ENCODE data around the gene SHC3. TPM values are rescaled to one million over a fixed set of nuclear protein-coding genes. Genes with fewer than 3 reads are reported as not detected.

Gene SHC3
- total and polyA plus RNA-seq, 2 donors (not counting 3 experiments of a cell fraction or from before 2014, with no cell fraction given) = 1.0 to 2.0 TPM

- H3K9ac ChIP-seq (replicated peaks; ENCODE audit: extremely low read depth, insufficient read depth, low read length) = no peak overlapping the region
- no peaks in the 10 kb centered on the region for H3K36me3 ChIP-seq (ENCODE audit: control insufficient read depth in 2 of 2, extremely low read depth in 1 of 2, insufficient read depth in 2 of 2, low read length in 2 of 2)
- intact Hi-C loops (cut with micrococcal nuclease) = no loop called here
- H2AFZ ChIP-seq (ENCODE audit: low read depth, low read length) = no peak overlapping the region
- no peaks in the 10 kb centered on the region for H3K9me3 ChIP-seq (replicated peaks; ENCODE audit: control insufficient read depth, insufficient read depth, low read length)
- no peaks in the 10 kb centered on the region for H4K20me1 ChIP-seq (replicated peaks; ENCODE audit: control insufficient read depth, extremely low read depth, insufficient read depth, low read length)
- CTCF ChIA-PET = no interaction called here
- TF ChIP-seq GATA2 (IDR thresholded peaks at IDR 0.05; ENCODE audit: insufficient read depth, insufficient read length, low read depth, low read length) (no peak), FOS (IDR thresholded peaks at IDR 0.05; ENCODE audit: borderline replicate concordance, insufficient read depth, low read length) (no peak), POLR2AphosphoS5 (IDR thresholded peaks at IDR 0.05; ENCODE audit: insufficient read depth, low read depth, low read length) (no peak), EZH2 (IDR thresholded peaks at IDR 0.05; ENCODE audit: borderline replicate concordance, low read depth, low read length, severe bottlenecking) (no peak), MYC (IDR thresholded peaks at IDR 0.05; ENCODE audit: low read depth, low read length) (no peak), JUN (IDR thresholded peaks at IDR 0.05; ENCODE audit: borderline replicate concordance, insufficient read depth, insufficient read length, low read depth) (no peak), CTCF (IDR thresholded peaks at IDR 0.05; ENCODE audit: extremely low read depth in 1 of 2, insufficient read depth in 1 of 2, low read depth in 1 of 2, low read length in 2 of 2) (no peak), MAX (IDR thresholded peaks at IDR 0.05; ENCODE audit: insufficient read depth, insufficient read length) (no peak), POLR2A (IDR thresholded peaks at IDR 0.05; ENCODE audit: low read depth, low read length) (no peak)
- dilution Hi-C loops (cut with MboI; ENCODE audit: extremely low pct_ligation_motif_present, low sequenced_read_pairs) = no loop called here
- H3K27me3 ChIP-seq (ENCODE audit: control insufficient read depth in 2 of 2, insufficient read depth in 2 of 2, low read length in 2 of 2) = no peaks in the 10 kb centered on the region
- no peak overlapping the region for H3K27ac ChIP-seq (ENCODE audit: insufficient read depth, low read depth, low read length)
- H3K79me2 ChIP-seq (ENCODE audit: control insufficient read depth, insufficient read depth, low read length) = no peaks in the 10 kb centered on the region
- BruUV-seq (replicated peaks) = no TSS peak
- POLR2A ChIA-PET = no interaction called here
- no peak for FAIRE-seq
- H3K9me1 ChIP-seq (replicated peaks; ENCODE audit: control insufficient read depth, extremely low read depth, insufficient read depth, low read length) = no peaks in the 10 kb centered on the region
- H3K4me3 ChIP-seq (replicated peaks in 1 of 3; ENCODE audit: insufficient read depth in 1 of 3, low read depth in 1 of 3, low read length in 3 of 3) = no peak overlapping the region
- no peaks in the 10 kb centered on the region for H3K4me1 ChIP-seq (ENCODE audit: control insufficient read depth, extremely low read depth, insufficient read depth, low read length)
- no peak overlapping the region for H3K4me2 ChIP-seq (ENCODE audit: insufficient read depth, low read length)
- DNase-seq (ENCODE audit: low read depth, low spot score) = no peak
Observed at GRCh38 chr9:89195131-89195797, 16.6 kb upstream of the SHC3 start.
